T-helper 1 cell treated with Interleukin-12 subunit alpha and Interleukin-12 subunit beta and Interleukin-4 antibody, amounts not matched to agents 30 μg/mL and 1 μg/mL, for 36 hours (primary cell): Measurements from ENCODE around the gene S100PBP.

Experiments used
- H3K27ac Mint-ChIP-seq: one replicate; pipeline ENCODE4 v1.8.0; 2021; ENCODE audit warnings: mild to moderate bottlenecking, mixed read lengths
- H3K27me3 Mint-ChIP-seq: one replicate; pipeline ENCODE4 v1.8.0; 2021; ENCODE audit warnings: low read depth, mixed read lengths
- H3K36me3 Mint-ChIP-seq: one replicate; pipeline ENCODE4 v1.8.0; 2021; ENCODE audit warnings: low read depth, mixed read lengths
- H3K4me1 Mint-ChIP-seq: one replicate; pipeline ENCODE4 v1.8.0; 2021; ENCODE audit warnings: low read depth, mixed read lengths
- H3K4me3 Mint-ChIP-seq: one replicate; pipeline ENCODE4 v1.8.0; 2021; ENCODE audit warnings: mild to moderate bottlenecking, moderate library complexity, mixed read lengths
- H3K9me3 Mint-ChIP-seq: one replicate; pipeline ENCODE4 v1.8.0; 2021; ENCODE audit warnings: mixed read lengths

Gene S100PBP

DNA sequence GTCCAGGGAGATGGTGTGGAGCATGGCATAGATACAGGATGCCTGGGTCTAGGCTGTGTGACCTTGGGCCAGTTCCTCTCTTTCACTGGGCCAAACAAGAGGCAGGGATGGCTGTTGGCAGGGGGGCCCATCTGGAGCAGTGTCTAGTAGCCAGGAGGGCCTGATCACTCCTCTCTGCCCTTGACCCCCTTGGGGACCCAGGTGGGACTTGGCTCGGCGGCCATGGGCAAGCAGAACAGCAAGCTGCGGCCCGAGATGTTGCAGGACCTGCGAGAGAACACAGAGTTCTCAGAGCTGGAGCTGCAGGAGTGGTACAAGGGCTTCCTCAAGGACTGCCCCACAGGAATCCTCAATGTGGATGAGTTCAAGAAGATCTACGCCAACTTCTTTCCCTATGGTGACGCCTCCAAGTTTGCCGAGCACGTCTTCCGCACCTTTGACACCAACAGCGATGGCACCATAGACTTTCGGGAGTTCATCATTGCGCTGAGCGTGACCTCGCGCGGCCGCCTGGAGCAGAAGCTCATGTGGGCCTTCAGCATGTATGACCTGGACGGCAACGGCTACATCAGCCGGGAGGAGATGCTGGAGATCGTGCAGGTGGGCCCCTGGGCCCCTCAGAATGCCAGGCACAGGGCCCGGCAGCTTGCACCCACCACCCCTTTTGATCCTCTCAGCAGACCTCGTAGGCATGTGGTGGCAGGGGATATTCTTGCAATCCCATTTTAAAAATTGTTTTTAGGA lies 71.4 kb downstream of the S100PBP start:
- Mint-ChIP-seq H3K9me3 (no peaks in the 10 kb centered on the region), H3K27me3 (peaks cover 81% of the 10 kb centered on the region), H3K4me3 (no peak overlapping the region), H3K4me1 (peaks cover 7% of the 10 kb centered on the region), H3K27ac (no peak overlapping the region), H3K36me3 (no peaks in the 10 kb centered on the region)

DNA sequence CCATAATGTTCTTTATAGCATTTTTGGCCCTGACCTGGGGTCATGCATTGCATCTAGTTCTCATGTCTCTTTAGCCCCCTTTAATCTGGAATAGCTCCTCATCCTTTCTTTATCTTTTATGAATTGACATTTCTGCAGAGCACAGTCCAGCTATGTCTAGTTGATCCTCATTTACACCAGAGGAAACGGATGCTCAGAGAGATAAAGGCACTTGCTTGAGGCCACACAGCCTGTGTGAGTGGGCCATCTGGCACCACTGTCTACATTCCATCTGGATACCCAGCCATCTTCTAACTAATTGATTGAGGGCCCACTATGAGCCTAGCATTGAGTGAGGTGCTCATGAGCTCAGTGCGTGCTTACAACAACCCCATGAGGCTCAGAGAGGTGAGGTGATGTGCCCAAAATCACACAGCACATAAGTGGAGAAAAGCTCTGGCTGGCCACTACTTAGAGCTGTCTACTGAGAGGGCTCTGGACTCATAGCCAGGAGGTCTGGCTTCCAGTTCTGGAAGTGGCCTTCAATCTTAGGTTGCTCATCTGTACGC lies 72.4 kb downstream of the S100PBP start:
- no peaks in the 10 kb centered on the region for H3K9me3 Mint-ChIP-seq

DNA sequence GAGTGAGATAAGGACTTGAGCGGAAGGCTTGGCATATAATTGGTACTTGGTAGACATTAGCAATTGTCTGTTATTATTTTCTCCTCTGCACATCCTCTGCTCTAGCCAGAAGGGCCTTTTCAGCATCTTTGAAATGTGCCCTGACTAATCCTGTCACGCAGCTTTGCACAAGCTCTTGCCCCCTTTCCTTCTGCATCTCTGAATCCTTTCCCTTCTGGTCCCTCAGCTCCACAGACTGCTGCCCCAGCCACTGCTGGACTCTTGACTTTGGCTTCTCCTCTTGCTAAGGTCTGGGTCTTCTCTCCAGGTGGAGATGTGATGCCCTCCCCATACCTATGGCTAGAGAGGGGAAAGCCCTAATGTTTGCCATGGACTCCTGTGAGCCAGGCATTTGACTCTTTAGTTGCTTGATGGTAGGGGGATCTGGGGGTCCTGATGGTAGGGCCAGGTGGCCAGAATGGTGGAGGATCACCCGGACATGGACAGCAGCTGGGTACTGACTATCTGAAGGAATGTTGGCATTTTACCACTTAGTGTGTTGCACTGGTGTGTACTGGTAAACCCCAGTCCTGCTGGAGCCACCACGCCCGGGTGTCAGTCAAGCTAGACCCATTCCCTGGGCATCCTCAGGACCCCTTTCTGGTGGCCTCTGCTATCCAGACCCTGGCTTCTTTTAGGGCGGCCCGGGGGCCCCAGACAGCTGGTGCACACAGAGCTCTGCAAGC lies 73.2 kb downstream of the S100PBP start:
- Mint-ChIP-seq H3K27ac (no peak overlapping the region), H3K9me3 (no peaks in the 10 kb centered on the region), H3K36me3 (no peaks in the 10 kb centered on the region), H3K27me3 (peaks cover 73% of the 10 kb centered on the region), H3K4me1 (peaks cover 3% of the 10 kb centered on the region), H3K4me3 (no peak overlapping the region)

More for the DNA sequence above, 72.4 kb downstream of the S100PBP start:
- Mint-ChIP-seq H3K4me1 (peaks cover 7% of the 10 kb centered on the region), H3K36me3 (no peaks in the 10 kb centered on the region), H3K27ac (no peak overlapping the region), H3K27me3 (peaks cover 81% of the 10 kb centered on the region), H3K4me3 (no peak overlapping the region)

DNA sequence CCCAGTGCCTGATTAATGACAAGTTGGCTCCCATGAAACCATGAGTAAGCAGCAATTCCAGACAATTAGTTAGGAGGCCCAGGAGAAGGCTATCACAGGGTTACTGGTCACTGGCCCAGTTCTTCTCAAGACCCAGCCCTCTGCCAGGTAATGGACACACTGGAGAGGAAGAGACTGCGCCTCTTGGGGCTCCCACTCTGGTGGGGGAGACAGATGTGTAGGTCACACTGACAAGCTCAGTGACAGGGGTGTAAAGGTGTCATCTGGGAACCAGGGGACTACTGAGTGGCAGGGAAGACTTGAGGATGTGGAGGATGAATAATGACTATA lies 73.8 kb downstream of the S100PBP start:
- H3K9me3 Mint-ChIP-seq = no peaks in the 10 kb centered on the region
- H3K36me3 Mint-ChIP-seq = no peaks in the 10 kb centered on the region
- no peak overlapping the region for H3K4me3 Mint-ChIP-seq
- peaks cover 74% of the 10 kb centered on the region for H3K27me3 Mint-ChIP-seq
- no peak overlapping the region for H3K27ac Mint-ChIP-seq
- H3K4me1 Mint-ChIP-seq = peaks cover 3% of the 10 kb centered on the region

DNA sequence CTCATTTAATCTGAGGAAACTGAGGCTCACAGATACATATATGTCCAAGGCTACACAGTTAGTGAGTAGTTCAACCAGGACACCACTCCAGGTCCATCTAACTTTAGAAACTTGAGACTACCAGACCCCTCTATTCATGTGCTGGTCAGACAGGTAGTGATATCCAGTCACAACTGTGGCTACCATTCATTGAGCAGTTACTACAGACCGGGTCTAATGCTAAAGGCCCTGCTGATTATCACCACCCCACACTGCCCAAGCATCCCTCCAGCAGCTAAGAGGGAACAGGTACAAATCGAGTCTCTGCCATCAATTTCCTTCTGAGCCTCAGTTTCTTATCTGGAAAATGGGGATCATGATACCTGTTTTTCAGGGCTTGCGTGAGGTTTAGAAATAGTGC lies 74.2 kb downstream of the S100PBP start:
- H3K36me3 Mint-ChIP-seq = no peaks in the 10 kb centered on the region
- no peaks in the 10 kb centered on the region for H3K9me3 Mint-ChIP-seq
- no peak overlapping the region for H3K4me3 Mint-ChIP-seq
- H3K27me3 Mint-ChIP-seq = peaks cover 77% of the 10 kb centered on the region
- peaks cover 3% of the 10 kb centered on the region for H3K4me1 Mint-ChIP-seq
- no peak overlapping the region for H3K27ac Mint-ChIP-seq

DNA sequence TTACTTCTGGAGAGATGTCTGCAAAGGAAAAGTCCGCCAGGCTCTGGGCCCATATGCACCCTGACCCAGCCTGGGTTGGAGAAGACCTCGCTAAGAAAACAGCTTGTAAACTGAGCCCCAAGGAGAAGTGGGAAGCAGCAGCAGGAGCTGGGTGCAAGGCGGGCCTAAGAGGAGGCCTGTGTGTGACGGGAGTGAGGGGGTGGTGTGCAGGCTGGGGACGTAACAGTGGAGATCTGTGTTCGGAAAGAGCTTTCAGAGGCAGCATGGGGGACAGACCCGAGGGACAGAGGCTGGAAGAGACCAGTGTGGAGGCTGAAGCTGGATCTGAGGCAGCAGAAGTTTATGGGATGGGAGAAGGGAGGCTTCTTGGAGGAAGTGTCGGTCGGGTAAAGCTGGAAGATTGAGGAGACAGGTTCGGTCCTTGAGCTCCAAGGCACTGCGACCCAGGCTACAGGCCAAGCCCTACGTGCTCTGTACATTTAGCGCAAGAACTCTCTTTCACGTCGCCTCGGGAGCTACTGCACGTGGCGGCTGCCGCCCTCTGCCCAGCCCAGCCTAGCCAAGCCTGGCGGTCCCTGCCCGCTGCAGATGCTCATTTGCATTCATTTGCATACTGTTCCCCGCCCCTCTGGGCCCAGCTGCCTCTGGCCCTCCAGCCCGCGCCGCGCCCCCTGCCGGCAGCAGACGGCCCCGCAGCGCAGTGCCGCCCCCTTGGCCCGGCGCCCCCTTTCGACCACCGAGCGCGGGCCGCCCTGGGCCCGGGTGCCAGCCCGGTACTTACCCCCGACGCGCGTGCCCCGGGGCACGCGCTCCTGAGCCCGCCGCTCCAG lies 75.1 kb downstream of the S100PBP start:
- H3K4me3 Mint-ChIP-seq = peak overlapping the region; percentile 57

DNA sequence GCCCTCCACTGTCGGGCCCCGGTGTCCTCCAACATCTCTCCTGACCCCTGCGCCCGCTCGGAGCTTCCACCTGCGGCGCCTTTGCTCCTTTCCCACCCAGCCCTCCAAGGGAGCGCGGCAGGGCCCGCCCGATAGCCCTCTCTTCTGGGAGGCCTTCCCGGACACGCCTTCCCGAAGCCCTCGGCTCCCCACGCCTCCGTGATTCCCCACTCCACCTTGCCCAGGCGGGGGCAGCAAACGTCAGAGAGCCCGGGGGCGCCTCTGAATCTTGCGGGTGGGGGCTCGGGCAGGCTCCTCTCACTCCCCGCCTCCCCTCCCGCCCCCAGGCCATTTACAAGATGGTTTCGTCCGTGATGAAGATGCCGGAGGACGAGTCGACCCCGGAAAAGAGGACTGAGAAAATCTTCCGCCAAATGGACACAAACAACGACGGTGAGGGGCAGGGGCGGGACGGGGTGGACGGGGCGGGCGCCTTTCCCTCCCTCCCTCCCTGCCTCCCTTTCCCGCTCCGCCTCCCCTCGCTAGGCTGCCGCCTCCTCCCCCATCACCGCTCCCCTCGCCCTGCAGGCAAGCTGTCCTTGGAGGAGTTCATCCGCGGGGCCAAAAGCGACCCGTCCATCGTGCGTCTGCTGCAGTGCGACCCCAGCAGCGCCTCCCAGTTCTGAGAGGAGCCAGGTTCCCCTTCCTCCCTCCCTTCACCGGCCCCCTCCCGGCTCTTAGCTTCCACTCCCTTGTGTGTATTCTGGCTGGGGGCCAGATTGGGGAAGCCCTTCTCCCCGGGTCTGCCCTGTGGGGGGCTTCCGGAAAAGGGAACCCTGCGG lies 76.0 kb downstream of the S100PBP start:
- Mint-ChIP-seq H3K27me3 (peaks cover 69% of the 10 kb centered on the region), H3K4me3 (peak overlapping the region; percentile 43), H3K27ac (no peak overlapping the region), H3K36me3 (no peaks in the 10 kb centered on the region), H3K9me3 (no peaks in the 10 kb centered on the region), H3K4me1 (peaks cover 3% of the 10 kb centered on the region)

More for the DNA sequence above, 75.1 kb downstream of the S100PBP start:
- Mint-ChIP-seq H3K9me3 (no peaks in the 10 kb centered on the region), H3K4me1 (peaks cover 3% of the 10 kb centered on the region), H3K36me3 (no peaks in the 10 kb centered on the region), H3K27me3 (peaks cover 74% of the 10 kb centered on the region), H3K27ac (no peak overlapping the region)

DNA sequence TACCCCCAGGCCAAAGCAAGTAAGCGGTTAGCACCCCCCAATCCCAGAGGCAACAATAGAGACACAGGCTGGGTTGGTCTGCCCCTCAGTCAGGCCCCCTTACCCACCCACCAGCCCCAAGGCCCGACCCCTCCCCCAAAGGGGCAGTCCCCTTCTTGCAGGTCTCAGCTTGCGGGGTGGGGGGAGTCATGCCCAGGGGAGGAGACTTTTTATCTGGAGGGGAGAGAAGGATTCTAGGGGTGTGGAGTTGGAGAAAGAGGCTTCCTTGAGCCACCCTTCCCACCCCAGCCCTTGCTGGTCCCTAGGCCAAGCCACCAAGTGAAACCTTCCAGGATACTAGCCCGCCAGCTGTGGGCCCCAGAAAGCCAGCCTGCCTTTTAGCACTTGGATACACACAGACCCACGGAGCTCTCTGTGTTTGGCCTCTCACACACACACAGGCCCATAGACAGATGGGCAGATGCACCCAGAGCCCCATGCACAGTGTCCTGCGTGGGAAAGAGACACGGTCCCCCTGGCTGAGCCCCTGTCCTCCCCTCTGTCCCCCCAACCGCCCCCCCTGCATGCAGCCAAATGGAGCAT lies 76.7 kb downstream of the S100PBP start:
- Mint-ChIP-seq H3K27me3 (peaks cover 72% of the 10 kb centered on the region), H3K36me3 (no peaks in the 10 kb centered on the region), H3K9me3 (no peaks in the 10 kb centered on the region), H3K4me3 (peak overlapping the region; percentile 10), H3K4me1 (peaks cover 3% of the 10 kb centered on the region), H3K27ac (no peak overlapping the region)

DNA sequence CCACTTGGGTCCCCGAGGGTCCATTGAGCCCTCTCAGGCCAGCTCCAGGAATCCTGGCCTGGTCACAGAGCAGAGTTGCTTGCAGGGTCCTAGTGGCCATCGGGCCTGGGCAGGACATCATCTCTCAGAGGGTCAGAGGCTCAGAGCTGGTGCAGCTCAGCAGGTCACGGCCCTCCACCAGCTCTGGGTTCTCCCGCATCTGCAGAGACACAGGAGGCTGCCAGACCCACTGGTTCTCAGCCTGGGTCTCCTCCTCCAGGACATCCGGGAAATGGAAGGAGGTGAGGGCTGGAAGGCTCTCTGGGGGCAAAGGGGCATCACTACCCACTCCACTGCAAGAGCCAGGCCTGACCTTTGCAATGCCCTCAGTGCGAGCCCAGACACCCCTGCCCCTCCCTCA lies 77.2 kb downstream of the S100PBP start:
- Mint-ChIP-seq H3K4me3 (no peak overlapping the region), H3K4me1 (peaks cover 3% of the 10 kb centered on the region), H3K36me3 (no peaks in the 10 kb centered on the region), H3K9me3 (no peaks in the 10 kb centered on the region), H3K27ac (no peak overlapping the region), H3K27me3 (peaks cover 72% of the 10 kb centered on the region)

DNA sequence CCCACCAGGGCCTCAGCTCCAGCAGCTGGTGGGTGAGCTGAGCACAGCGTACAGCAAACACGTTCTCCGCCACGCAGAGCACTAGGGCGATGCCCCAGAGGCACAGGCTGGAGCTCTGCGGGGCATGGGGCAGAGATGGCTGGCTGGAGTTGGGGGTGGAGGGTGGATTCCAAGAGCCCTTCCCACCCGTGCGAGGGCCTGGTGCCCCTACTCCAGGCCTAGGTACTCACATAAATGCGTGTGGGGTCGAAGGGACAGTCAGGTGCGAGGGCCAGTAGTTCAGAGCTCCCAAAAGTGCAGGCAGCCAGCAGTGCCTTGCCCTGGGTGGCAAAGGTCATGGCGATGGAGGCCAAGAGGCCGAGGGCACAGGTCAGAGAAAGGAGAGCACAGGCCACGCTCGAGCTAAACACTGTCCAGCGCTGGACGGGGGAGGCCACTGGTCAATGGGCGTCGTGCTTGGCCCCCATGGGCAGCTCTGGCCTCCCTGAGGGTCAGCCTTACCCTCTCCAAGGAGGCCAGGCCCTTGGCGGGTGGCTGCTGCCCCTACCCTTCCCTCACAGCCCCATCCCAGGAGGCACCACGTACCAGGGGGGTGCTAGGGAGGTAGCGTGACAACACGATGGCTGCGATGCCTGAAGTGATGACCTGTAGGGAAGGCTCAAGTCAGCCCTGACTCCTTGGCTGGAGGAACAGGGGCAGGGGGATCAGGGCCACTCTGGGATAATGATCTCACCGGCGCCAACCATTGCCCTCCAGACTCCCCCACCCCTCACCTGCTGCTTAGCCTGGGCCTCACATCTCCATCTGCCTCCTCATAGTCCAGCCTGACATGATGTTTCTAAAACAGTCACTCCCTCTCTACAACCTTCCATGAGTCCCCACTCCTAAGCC lies 78.1 kb downstream of the S100PBP start:
- no peak overlapping the region for H3K27ac Mint-ChIP-seq
- H3K27me3 Mint-ChIP-seq = peaks cover 72% of the 10 kb centered on the region

DNA sequence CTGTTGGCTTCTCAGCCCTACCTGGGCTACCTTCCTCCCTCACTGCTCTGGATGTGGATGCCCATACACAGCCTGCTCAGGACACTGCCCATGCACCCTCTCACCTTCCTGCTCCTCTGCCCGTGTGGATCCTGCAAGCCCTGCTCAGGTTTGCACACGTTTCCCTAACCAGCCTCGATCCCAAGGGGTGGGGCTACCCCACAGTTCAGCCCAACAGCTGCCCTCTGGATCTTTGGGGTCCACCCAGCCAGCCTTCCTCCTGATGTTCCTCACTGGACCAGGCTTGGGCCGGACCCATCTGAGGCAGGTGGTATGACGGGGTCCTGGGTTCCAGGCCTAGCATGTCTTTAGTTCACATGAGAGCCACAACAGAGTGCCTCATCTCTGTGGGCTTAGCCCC lies 79.0 kb downstream of the S100PBP start:
- H3K4me3 Mint-ChIP-seq = no peak overlapping the region
- H3K27me3 Mint-ChIP-seq = peaks cover 67% of the 10 kb centered on the region
- peaks cover 3% of the 10 kb centered on the region for H3K4me1 Mint-ChIP-seq
- no peaks in the 10 kb centered on the region for H3K9me3 Mint-ChIP-seq
- H3K36me3 Mint-ChIP-seq = no peaks in the 10 kb centered on the region
- no peak overlapping the region for H3K27ac Mint-ChIP-seq

More for the DNA sequence above, 78.1 kb downstream of the S100PBP start:
- H3K9me3 Mint-ChIP-seq = no peaks in the 10 kb centered on the region
- H3K4me3 Mint-ChIP-seq = no peak overlapping the region
- peaks cover 3% of the 10 kb centered on the region for H3K4me1 Mint-ChIP-seq
- H3K36me3 Mint-ChIP-seq = no peaks in the 10 kb centered on the region

DNA sequence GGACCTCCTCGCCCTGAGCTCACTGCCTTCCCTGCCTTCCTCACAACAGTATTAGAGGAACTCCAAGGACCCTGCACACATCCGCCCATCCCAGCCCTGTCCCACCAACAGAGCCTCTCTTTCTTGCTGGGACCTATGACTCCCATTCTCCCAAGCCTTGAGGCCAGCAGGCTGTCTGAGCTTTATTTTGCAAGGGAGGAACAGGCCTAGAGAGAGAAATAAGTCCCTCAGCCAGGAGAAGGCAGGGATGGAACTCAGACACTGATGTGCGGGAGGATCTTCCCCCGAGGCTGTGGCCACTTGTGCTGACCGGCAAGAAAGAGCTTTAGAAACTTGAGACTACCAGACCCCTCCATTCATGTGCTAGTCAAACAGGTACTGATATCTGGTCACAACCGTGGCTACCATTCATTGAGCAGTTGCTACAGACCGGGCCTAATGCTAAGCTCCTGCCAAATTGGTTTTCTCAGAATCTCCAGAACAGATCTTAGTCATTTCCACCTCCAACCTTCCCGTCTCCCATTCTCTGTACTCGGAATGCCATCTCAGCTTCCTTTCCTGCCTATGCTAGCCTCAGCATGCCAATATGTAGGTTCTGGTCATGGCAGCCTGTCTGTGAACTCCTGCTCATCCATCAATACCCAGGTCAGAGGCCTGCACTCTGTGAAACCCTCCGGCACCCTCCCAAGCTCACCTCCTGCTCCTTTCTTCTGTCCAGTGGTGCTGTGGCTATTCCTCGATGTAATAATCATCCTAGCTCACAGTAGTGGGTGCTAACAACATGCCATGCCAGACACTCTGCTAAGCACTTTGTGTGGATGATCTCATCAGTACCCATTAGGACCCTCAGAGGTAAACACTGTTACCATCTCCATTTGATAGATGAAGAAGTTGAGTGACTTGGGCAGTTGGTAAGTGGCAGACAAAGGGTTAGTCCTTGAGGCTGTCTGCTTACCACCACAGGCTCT lies 79.9 kb downstream of the S100PBP start:
- H3K4me3 Mint-ChIP-seq = no peak overlapping the region
- H3K9me3 Mint-ChIP-seq = no peaks in the 10 kb centered on the region
- peaks cover 67% of the 10 kb centered on the region for H3K27me3 Mint-ChIP-seq
- peaks cover 7% of the 10 kb centered on the region for H3K4me1 Mint-ChIP-seq
- no peaks in the 10 kb centered on the region for H3K36me3 Mint-ChIP-seq
- H3K27ac Mint-ChIP-seq = no peak overlapping the region
